ENCODE data around the gene CHCHD1.
"Not testable (repeated sequence)": the region's sequence is repeated elsewhere in the genome, so short reads cannot be mapped to it uniquely, and the experiment has no call there.

The CHCHD1 gene

GRCh38 chr10:73796035-73796434 is 14.2 kb downstream of the CHCHD1 start:
- DNase-seq = not testable (repeated sequence)

- DNase-seq = no peak
These were observed 14.9 kb downstream of the CHCHD1 start for GRCh38 chr10:73796766-73797165.

- DNase-seq = no peak
These were observed 15.6 kb downstream of the CHCHD1 start for GRCh38 chr10:73797324-73798025.

GRCh38 chr10:73798087-73798486 is 16.2 kb downstream of the CHCHD1 start:
- no peak for DNase-seq

- DNase-seq = no peak
These were observed 17.2 kb downstream of the CHCHD1 start for GRCh38 chr10:73798927-73799560.

GRCh38 chr10:73799899-73800559 is 18.2 kb downstream of the CHCHD1 start:
- DNase-seq = no peak

- no peak for DNase-seq
These were observed 18.9 kb downstream of the CHCHD1 start for GRCh38 chr10:73800560-73801252.

GRCh38 chr10:73801253-73801590 is 19.4 kb downstream of the CHCHD1 start:
- DNase-seq = no peak

- DNase-seq = no peak
These were observed 20.6 kb downstream of the CHCHD1 start for GRCh38 chr10:73802276-73802991.

- no peak for DNase-seq
These were observed 21.9 kb downstream of the CHCHD1 start for GRCh38 chr10:73803680-73804286.

- no peak for DNase-seq
These were observed 24.5 kb downstream of the CHCHD1 start for GRCh38 chr10:73806176-73806950.

- no peak for DNase-seq
These were observed 25.6 kb downstream of the CHCHD1 start for GRCh38 chr10:73807471-73807870.

GRCh38 chr10:73808021-73808815 is 26.4 kb downstream of the CHCHD1 start:
- DNase-seq = no peak

- DNase-seq = no peak
These were observed 27.4 kb downstream of the CHCHD1 start for GRCh38 chr10:73809061-73809818.

- no peak for DNase-seq
These were observed 28.5 kb downstream of the CHCHD1 start for GRCh38 chr10:73810358-73810734.

- no peak for DNase-seq
These were observed 29.1 kb downstream of the CHCHD1 start for GRCh38 chr10:73810735-73811465.

GRCh38 chr10:73812657-73813056 is 30.8 kb downstream of the CHCHD1 start:
- no peak for DNase-seq

GRCh38 chr10:73813333-73813732 is 31.5 kb downstream of the CHCHD1 start:
- DNase-seq = no peak

GRCh38 chr10:73814276-73814895 is 32.5 kb downstream of the CHCHD1 start:
- no peak for DNase-seq
